HG02973 (cell line): Measurements from ENCODE around the gene FSD1L.

Source experiments
- ATAC-seq: cut with Tn5 transposase; IDR thresholded peaks from one replicate; pipeline ENCODE4 v1.9.1; 2021; ENCODE audit warnings: moderate library complexity; ENCODE audit not compliant: unreplicated experiment

FSD1L gene

GRCh38 chr9:105435453-105435852, 12.4 kb upstream of the FSD1L start:
- ATAC-seq: no peak

GRCh38 chr9:105436783-105437182, 11.1 kb upstream of the FSD1L start:
- no peak for ATAC-seq

GRCh38 chr9:105437704-105438103, 10.1 kb upstream of the FSD1L start:
- ATAC-seq: no peak

GRCh38 chr9:105438141-105438806, 9.6 kb upstream of the FSD1L start:
- ATAC-seq: no peak

GRCh38 chr9:105439428-105439827, 8.4 kb upstream of the FSD1L start:
- ATAC-seq: no peak

GRCh38 chr9:105441616-105442160, 6.1 kb upstream of the FSD1L start:
- no peak for ATAC-seq

GRCh38 chr9:105443121-105443520, 4.7 kb upstream of the FSD1L start:
- no peak for ATAC-seq

GRCh38 chr9:105444130-105444529, 3.7 kb upstream of the FSD1L start:
- ATAC-seq: no peak

GRCh38 chr9:105445203-105445881, 2.5 kb upstream of the FSD1L start:
- ATAC-seq: no peak

- no peak for ATAC-seq
Measured at GRCh38 chr9:105447386-105447813, 434 bp upstream of the FSD1L start.

GRCh38 chr9:105449081-105449480, 1.2 kb downstream of the FSD1L start:
- no peak for ATAC-seq

- no peak for ATAC-seq
Measured at GRCh38 chr9:105452185-105452584, 4.4 kb downstream of the FSD1L start.

- ATAC-seq: no peak
Measured at GRCh38 chr9:105455836-105456475, 8.1 kb downstream of the FSD1L start.

- no peak for ATAC-seq
Measured at GRCh38 chr9:105457560-105458294, 9.9 kb downstream of the FSD1L start.

GRCh38 chr9:105458404-105458803, 10.6 kb downstream of the FSD1L start:
- ATAC-seq: no peak

GRCh38 chr9:105459336-105459735, 11.5 kb downstream of the FSD1L start:
- no peak for ATAC-seq

- no peak for ATAC-seq
Measured at GRCh38 chr9:105466898-105467455, 19.1 kb downstream of the FSD1L start.

- no peak for ATAC-seq
Measured at GRCh38 chr9:105468875-105469274, 21.0 kb downstream of the FSD1L start.

GRCh38 chr9:105473221-105473620, 25.4 kb downstream of the FSD1L start:
- ATAC-seq: no peak

GRCh38 chr9:105475302-105475701, 27.5 kb downstream of the FSD1L start:
- ATAC-seq: no peak

- ATAC-seq: no peak
Measured at GRCh38 chr9:105479846-105480245, 32.0 kb downstream of the FSD1L start.
